Erythroblast (primary cell): ENCODE results near the gene OR13H1.
"Not testable (repeated sequence)": the region's sequence is repeated elsewhere in the genome, so short reads cannot be mapped to it uniquely, and the experiment has no call there.

Experiments
- DNase-seq, 2 experiments: peaks; one replicate each; lab custom pipeline; 2025; lab: John Stamatoyannopoulos, UW
- GATA1 ChIP-seq: IDR thresholded peaks from 2 replicates; pipeline ENCODE4 v1.6.1; 2011; ENCODE audit warnings: low read depth, mild to moderate bottlenecking, control low read depth, low read length, moderate library complexity
- POLR2A ChIP-seq: IDR thresholded peaks from 2 replicates; pipeline ENCODE4 v1.6.1; 2011; ENCODE audit warnings: mild to moderate bottlenecking, low read length

The OR13H1 gene

GRCh38 chrX:131543774-131544173 lies at the start of gene OR13H1:
Gene OR13H1 (plus strand): TSS chrX:131544074. CDS start chrX:131544074, 0 bp downstream.
- no peak for DNase-seq
- no peak for TF ChIP-seq GATA1
- TF ChIP-seq POLR2A = no peak

- not testable (repeated sequence) for DNase-seq
These were observed 42.3 kb upstream of the OR13H1 start for GRCh38 chrX:131501556-131501955.

DNA sequence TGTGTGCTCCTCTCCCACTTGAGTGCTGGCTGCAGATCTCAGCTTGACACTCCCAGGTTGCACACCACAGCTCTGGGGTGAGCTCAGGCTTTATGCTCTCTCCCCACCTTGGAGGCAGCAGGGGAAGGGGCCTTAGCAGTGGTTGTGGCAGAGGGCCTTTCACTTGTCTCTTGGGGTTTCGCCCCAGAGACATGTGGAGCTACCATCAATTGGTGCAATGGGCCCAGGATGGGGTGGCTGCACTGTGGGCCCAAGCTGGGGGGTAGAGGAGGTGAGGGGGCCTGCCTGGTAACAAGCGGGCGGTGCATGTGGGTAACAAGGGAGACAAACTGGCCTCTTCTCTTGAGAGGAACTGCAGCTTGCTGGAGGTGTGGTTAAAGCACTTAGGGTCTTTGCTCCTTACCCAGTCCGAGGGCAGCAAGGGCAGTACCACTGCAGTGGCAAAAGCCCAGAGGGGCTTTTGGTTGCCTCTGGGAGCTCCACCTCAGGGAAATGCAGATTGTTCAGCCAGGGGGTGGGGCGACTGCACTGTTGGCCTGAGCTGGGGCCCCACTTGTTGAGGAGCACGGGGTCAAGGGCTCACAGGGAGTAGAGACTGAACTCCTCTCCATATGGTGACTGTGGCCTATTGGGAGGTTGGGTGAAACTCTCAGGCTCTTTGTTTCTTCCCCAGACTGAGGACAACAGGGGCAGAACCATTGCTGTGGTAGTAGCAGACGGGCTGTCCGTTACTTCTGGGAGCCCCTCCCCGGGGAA lies 30.5 kb upstream of the OR13H1 start:
- TF ChIP-seq GATA1 = no peak
- no peak for TF ChIP-seq POLR2A
- DNase-seq = no peak

- DNase-seq = no peak
- no peak for TF ChIP-seq GATA1
- TF ChIP-seq POLR2A = no peak
These were observed 22.1 kb upstream of the OR13H1 start for GRCh38 chrX:131521824-131522223.

DNA sequence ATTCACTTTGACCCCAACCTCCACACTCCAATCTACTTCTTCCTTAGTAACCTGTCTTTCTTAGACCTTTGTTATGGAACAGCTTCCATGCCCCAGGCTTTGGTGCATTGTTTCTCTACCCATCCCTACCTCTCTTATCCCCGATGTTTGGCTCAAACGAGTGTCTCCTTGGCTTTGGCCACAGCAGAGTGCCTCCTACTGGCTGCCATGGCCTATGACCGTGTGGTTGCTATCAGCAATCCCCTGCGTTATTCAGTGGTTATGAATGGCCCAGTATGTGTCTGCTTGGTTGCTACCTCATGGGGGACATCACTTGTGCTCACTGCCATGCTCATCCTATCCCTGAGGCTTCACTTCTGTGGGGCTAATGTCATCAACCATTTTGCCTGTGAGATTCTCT lies 344 bp downstream of the OR13H1 start:
- DNase-seq = no peak
- TF ChIP-seq GATA1 = no peak
- no peak for TF ChIP-seq POLR2A

GRCh38 chrX:131549011-131549410 lies 5.1 kb downstream of the OR13H1 start:
- TF ChIP-seq GATA1 (no peak), POLR2A (no peak)
- DNase-seq = no peak

GRCh38 chrX:131552453-131552852 lies 8.6 kb downstream of the OR13H1 start:
- not testable (repeated sequence) for DNase-seq

GRCh38 chrX:131558562-131558961 lies 14.7 kb downstream of the OR13H1 start:
- no peak for DNase-seq
- no peak for TF ChIP-seq POLR2A
- no peak for TF ChIP-seq GATA1

GRCh38 chrX:131564553-131565229 lies 20.8 kb downstream of the OR13H1 start:
- peak; percentile 2 to 44 for DNase-seq
- TF ChIP-seq GATA1 (no peak), POLR2A (no peak)

GRCh38 chrX:131565909-131566308 lies 22.0 kb downstream of the OR13H1 start:
- no peak for TF ChIP-seq POLR2A
- TF ChIP-seq GATA1 = no peak
- DNase-seq = peak; percentile 69 to 74

- TF ChIP-seq GATA1 (no peak), POLR2A (no peak)
- no peak for DNase-seq
These were observed 27.5 kb downstream of the OR13H1 start for GRCh38 chrX:131571348-131571747.

DNA sequence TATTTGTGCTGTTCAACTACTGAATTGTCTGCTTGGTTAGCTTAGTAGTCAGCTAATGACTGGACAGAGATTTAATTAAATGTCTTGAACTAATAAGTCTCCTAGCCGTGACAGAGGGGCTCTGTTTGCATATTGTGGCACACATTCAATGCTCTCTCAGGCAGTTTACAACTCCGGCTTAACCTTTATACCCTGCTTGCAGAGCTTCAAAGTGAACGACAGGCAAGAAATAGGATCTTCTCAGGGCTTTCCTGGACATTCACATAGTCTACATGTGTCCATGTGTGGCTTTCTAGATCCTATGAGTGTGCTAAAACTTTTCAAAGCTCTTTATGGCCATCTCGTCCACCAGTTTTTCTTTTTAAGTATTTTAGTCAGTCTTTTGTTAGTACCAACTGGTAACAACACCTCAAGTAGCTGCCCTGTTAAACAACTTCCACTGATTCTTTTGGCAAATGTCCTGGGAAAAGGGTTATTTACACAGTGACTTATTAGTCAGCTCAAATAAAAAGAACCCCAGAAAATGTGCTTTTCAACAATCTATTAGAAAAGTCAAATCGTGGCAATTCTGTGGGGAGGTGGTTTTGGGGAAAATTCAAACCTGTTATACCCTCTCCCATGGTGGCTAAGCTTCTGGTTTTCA lies 28.6 kb downstream of the OR13H1 start:
- TF ChIP-seq POLR2A (no peak), GATA1 (no peak)
- DNase-seq = no peak

- no peak for TF ChIP-seq POLR2A
- no peak for TF ChIP-seq GATA1
- no peak for DNase-seq
These were observed 33.5 kb downstream of the OR13H1 start for GRCh38 chrX:131577413-131577812.

DNA sequence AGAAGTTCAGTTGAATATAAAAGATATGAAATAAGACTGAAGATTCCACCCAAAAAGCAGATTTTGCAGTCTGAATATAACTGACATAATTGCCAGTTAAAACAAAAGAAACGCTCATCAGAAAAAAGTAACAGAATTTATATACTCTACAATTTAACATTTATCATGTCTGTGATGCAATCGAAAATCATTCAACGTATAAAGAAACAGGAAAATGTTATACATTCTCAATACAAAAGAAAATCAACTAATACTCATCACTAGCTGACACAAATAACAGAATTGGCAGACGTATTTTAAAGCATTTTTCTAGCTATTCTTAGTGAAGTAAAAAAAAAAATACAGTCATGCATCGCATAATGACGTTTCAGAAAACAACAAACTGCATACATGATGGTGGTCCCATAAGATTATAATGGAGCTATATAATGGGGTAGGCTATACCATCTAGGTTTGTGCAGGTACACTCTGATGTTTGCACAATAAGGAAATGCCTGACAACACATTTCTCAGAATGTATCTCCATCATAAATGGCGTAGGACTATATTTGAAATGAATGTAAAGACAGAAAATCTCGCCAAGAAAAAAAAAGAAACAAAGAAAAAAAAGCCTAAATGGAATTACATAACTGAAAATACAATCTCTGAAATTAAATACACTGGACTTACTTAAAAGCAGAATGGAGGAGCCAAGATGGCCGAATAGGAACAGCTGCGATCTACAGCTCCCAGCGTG lies 34.3 kb downstream of the OR13H1 start:
- TF ChIP-seq GATA1 = no peak
- TF ChIP-seq POLR2A = no peak
- DNase-seq = no peak

GRCh38 chrX:131578735-131579367 lies 35.0 kb downstream of the OR13H1 start:
- not testable (repeated sequence) for DNase-seq
